HG03439 (cell line): ENCODE data around the gene LUC7L3.
"Not testable (repeated sequence)": the region's sequence is repeated elsewhere in the genome, so short reads cannot be mapped to it uniquely, and the experiment has no call there.

Experiments used
- ATAC-seq: cut with Tn5 transposase; IDR thresholded peaks from one replicate; pipeline ENCODE4 v1.9.1; 2021; ENCODE audit warnings: mild to moderate bottlenecking, moderate library complexity; ENCODE audit not compliant: unreplicated experiment

Gene LUC7L3

GRCh38 chr17:50708050-50709000, 11.1 kb upstream of the LUC7L3 start:
- ATAC-seq = no peak

DNA sequence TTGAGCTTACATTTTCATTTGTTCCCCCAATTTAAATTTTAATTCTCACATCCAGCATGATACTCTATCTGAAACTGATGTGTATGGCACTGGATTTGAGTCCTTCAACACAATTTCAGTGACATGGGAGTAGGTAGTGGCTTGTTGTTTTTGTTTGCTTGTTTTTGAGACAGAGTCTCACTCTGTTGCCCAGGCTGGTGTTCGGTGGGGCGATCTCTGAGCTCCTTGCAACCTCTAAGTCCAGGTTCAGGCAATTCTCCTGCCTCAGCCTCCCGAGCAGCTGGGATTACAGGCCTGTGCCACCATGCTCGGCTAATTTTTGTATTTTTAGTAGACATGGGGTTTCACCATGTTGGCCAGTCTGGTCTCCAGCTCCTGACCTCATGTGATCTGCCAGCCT, 10.3 kb upstream of the LUC7L3 start:
- not testable (repeated sequence) for ATAC-seq

DNA sequence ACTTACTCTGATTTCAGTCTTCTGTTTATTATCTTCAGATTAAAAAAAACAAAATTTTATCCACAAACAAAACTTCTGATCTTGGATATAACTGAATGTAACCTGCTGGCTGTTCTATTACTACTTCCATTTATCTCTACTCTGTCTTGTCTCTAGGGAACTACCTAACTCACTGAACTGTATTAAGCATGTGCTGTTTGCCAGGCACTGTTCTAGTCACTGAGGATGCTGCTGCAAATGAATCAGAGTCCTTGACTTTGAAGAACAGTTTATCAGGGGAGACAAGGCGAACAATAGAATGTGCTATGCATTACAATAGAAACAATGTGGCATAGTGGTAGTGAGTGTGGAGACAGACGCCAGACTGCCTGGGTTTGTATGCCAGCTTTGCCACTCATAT, 9.4 kb upstream of the LUC7L3 start:
- ATAC-seq = no peak

DNA sequence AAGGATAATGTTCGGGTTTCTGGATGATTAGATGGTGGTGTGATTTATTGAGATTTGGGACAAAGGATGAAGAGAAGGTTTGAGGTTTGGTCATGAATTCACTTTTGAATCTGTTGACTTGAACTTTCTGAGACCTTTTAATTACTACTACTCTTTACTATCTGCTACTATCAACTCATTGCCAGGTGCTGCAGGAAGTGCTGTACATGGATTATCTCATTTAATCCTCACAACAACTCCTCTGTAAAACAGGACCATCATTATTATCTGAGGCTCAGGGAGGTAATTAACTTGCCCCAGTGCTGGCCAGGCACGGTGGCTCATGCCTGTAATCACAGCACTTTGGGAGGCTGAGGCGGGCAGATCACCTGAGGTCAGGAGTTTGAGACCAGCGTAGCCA, 8.8 kb upstream of the LUC7L3 start:
- ATAC-seq = no peak

- no peak for ATAC-seq
Observed at GRCh38 chr17:50712641-50713040, 6.8 kb upstream of the LUC7L3 start.

DNA sequence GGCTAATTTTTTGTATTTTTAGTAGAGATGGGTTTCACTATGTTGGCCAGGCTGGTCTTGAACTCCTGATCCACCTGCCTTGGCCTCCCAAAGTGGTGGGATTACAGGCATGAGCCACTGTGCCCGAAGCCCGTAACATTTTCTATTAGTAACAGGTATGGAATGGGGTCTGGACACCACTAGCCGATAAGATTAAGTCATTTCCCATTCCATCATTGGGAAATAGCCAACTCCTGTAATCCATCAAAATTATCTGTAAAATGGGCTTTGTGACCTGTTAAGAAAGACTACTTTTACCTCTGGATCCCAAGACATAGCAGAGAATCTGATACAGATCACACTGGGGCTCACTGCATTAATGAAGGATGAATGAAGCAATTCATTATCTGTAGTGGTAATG, 3.9 kb upstream of the LUC7L3 start:
- no peak for ATAC-seq

- ATAC-seq = no peak
Observed at GRCh38 chr17:50719924-50720794, 756 bp downstream of the LUC7L3 start.

- no peak for ATAC-seq
Observed at GRCh38 chr17:50721194-50722010, 2.0 kb downstream of the LUC7L3 start.

DNA sequence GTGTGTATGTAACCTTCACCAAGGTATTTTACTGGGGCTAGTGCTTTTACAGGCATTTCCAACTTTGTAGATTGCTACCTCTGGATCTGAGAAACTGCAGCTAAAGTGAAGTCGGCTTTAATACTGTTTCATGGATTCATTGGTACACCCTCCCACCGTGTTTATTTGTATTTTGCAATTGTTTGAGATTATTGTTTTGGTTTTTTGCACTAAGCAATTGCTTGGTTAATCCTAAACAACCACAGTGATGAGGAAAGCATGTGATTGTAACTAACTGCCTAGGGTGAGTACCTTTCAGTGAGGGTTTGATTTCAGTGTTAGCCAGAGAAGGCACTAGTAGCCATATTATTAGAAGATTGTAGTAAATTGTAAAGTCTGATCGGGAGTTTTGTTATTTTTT, 3.3 kb downstream of the LUC7L3 start:
- ATAC-seq = no peak

DNA sequence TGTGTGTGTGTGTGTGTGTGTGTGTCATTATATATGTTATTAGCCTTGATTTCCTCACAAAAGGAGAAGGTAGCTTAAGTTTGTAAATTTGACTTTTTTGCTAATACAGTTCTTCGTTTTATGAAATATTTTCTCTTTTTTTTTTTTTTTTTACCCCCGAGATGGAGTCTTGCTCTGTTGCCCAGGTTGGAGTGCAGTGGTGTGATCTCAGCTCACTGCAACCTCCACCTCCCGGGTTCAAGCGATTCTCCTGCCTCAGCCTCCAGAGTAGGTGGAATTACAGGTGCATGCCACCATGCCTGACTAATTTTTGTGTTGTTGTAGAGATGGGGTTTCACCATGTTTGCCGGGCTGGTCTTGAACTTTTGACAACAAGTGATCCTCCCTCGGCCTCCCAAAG, 5.2 kb downstream of the LUC7L3 start:
- ATAC-seq = not testable (repeated sequence)

- no peak for ATAC-seq
Observed at GRCh38 chr17:50725769-50726655, 6.6 kb downstream of the LUC7L3 start.

DNA sequence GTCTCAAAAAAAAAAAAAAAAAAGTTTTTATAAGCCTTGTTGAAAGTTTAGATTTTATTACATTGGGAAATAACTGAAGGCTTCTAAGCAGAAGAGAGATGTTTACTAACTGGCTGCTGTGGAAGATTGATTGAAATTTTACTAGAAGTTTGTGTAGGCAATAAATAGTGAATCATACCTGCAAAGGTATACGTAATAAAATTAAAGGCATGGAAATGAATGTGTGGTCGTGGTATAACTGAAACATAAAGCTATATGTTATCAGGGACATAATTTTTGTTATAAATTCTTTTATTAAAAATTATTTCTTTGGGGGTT, 8.7 kb downstream of the LUC7L3 start:
- ATAC-seq = no peak

- ATAC-seq = no peak
Observed at GRCh38 chr17:50728881-50729765, 9.7 kb downstream of the LUC7L3 start.

DNA sequence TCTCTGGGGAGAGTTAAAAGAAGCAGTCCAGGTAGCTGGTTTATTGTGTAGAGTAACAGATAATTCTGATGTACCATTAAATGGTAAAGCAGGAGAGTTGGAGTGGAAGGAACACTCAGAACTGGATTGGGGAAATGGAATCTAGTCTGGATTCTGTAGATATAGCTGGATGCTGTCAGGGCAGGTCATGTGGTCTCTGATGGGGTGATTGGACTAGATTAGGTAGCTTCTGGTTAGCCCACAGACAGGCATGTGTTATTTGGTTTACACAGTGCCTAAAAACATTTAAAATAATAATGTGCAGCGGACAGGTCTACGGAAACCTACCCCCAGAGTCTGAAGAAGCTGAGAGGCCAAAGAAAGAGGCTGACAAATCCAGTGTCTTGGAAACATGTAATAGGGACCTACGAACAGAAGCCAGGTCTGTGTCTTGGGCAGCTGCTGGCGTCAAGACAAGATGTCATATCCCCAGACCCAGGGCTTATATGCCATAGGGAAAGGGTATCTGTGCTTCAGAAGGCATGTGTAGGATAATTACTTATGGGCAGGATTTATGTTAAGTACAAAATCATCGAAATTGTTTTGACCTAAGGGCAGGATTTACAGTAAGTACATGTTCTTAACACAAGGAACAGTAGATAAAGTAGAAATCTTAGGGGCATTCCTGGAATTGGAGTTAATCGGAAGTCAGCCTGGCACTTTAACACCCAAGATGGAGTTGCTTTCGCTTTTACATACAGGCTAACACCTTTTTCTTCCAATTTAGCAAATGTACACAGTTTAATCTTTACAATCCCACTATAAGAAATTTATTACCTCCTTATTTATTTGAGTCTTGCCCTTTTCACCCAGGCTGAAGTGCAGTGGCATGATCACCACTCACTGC, 12.4 kb downstream of the LUC7L3 start:
- no peak for ATAC-seq

DNA sequence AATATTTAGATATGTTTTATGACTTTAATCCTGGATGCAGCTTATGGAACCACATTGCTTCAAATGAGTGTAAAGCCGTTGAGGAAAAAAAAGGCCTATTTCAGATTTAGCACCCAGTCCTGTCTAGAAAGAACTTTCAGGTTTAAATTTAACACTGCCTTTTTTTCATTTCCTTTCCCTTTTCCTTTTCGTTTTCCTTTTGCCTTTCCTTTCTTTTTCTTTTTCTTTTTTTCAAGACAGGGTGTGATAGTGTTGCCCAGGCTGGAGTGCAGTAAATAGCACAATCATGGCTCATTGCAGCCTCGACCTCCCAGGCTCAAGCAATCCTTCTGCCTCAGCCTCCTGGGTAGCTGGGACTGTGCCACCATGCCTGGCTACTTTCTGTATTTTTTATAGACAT, 15.9 kb downstream of the LUC7L3 start:
- no peak for ATAC-seq

DNA sequence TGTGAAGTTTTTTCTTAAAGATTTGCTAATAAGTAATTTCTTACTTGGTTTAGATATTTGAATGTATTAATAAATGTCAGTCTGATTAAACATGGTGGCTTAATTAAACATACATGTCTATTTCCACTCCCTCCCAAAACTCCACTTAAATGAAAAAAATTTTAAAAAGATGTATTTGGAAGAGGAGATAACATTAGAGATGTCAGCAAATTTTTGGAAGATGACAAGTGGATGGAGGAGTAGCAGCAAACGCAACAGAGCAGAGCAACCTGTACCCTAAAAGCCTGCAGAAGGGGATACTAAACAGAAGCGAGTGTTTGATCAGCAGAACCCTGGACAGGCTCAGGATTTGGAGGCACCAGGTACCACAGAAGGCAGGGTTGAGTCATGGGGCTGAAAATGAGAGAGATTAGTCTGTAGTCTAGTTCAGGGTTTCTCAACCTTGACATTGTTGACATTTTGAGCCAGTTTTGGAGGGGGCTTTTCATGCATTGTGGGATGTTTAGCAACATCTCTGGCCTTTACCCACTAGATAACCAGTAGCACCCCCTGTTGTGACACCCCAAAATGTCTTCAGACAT, 17.8 kb downstream of the LUC7L3 start:
- ATAC-seq = no peak

DNA sequence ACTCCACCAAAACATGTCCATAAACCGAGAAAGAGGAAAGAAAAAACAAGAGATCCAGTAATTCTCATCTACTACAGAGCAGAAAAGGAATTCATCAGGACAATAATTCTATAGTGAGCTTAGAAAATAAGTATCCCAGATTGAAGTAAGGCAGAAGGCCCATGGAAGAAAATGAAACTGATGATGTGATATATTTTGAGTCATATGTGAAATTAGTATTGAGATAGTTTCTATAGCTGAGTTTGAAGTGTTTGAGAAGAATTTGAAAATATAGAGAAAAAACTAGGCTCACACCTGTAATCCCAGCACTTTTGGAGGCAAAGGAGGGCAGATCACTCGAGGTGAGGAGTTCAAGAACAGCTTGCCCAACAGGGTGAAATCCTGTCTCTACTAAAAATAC, 19.7 kb downstream of the LUC7L3 start:
- no peak for ATAC-seq

GRCh38 chr17:50745631-50746030, 26.2 kb downstream of the LUC7L3 start:
- ATAC-seq = no peak
